Subcutaneous adipose tissue (tissue), 4 donors: Measurements from ENCODE around the gene DLX1. TPM values are rescaled to one million over a fixed set of nuclear protein-coding genes. Genes with fewer than 3 reads are reported as not detected.

Experiments used
- CTCF ChIP-seq: fragments of 450-650 bp; IDR thresholded peaks from one replicate; pipeline ENCODE4 v1.5.1; 2016; ENCODE audit warnings: low read depth, mild to moderate bottlenecking, control low read depth, antibody characterized with exemption, moderate library complexity
- total RNA-seq, 4 donors: library from RNA; depleted of rRNA; stranded (reverse); fragments of >200 nt; gene quantifications; one replicate each; pipeline ENCODE4 v1.1.0, GENCODE V29; 2016

The DLX1 gene
- total RNA-seq, 4 donors from 2014 or later = not detected

- TF ChIP-seq CTCF = no peak
These were observed 5.0 kb downstream of the DLX1 start for GRCh38 chr2:172090044-172090961.

GRCh38 chr2:172091000-172091641, 5.8 kb downstream of the DLX1 start:
- TF ChIP-seq CTCF = no peak

- TF ChIP-seq CTCF = no peak
These were observed 6.7 kb downstream of the DLX1 start for GRCh38 chr2:172091761-172092566.

- TF ChIP-seq CTCF = no peak
These were observed 7.6 kb downstream of the DLX1 start for GRCh38 chr2:172092716-172093415.

GRCh38 chr2:172093416-172094293, 8.3 kb downstream of the DLX1 start:
- TF ChIP-seq CTCF = no peak
